Activated CD4-positive, alpha-beta T cell treated with anti-CD3 and anti-CD28 coated beads, Interleukin-2, amount 50 U/mL, for 1 hour (primary cell): ENCODE data around the gene SLC6A1.
"Not testable (repeated sequence)": the region's sequence is repeated elsewhere in the genome, so short reads cannot be mapped to it uniquely, and the experiment has no call there.

Source experiments
- DNase-seq: peaks from one replicate; pipeline ENCODE4 v3.0.0-alpha.2; 2020

Gene SLC6A1

GRCh38 chr3:11024181-11024580, 31.6 kb downstream of the SLC6A1 start:
- no peak for DNase-seq

- DNase-seq: no peak
Observed at GRCh38 chr3:11029948-11030347, 37.4 kb downstream of the SLC6A1 start.

- no peak for DNase-seq
Observed at GRCh38 chr3:11033871-11034270, 41.3 kb downstream of the SLC6A1 start.

GRCh38 chr3:11034309-11034985, 41.9 kb downstream of the SLC6A1 start:
- DNase-seq: no peak

GRCh38 chr3:11035757-11036505, 43.4 kb downstream of the SLC6A1 start:
- no peak for DNase-seq

- no peak for DNase-seq
Observed at GRCh38 chr3:11037241-11037873, 44.8 kb downstream of the SLC6A1 start.

GRCh38 chr3:11037976-11038375, 45.4 kb downstream of the SLC6A1 start:
- DNase-seq: no peak

- DNase-seq: no peak
Observed at GRCh38 chr3:11045536-11045935, 53.0 kb downstream of the SLC6A1 start.

GRCh38 chr3:11047500-11047899, 55.0 kb downstream of the SLC6A1 start:
- DNase-seq: no peak

GRCh38 chr3:11050666-11051323, 58.2 kb downstream of the SLC6A1 start:
- DNase-seq: no peak

- DNase-seq: no peak
Observed at GRCh38 chr3:11053926-11054503, 61.5 kb downstream of the SLC6A1 start.

- no peak for DNase-seq
Observed at GRCh38 chr3:11054739-11055438, 62.3 kb downstream of the SLC6A1 start.

- no peak for DNase-seq
Observed at GRCh38 chr3:11055496-11055895, 62.9 kb downstream of the SLC6A1 start.

GRCh38 chr3:11056531-11057050, 64.0 kb downstream of the SLC6A1 start:
- no peak for DNase-seq

GRCh38 chr3:11057655-11058054, 65.1 kb downstream of the SLC6A1 start:
- no peak for DNase-seq

GRCh38 chr3:11059090-11059798, 66.7 kb downstream of the SLC6A1 start:
- DNase-seq: peak; percentile 4

GRCh38 chr3:11059799-11060115, 67.2 kb downstream of the SLC6A1 start:
- DNase-seq: no peak

GRCh38 chr3:11060500-11061251, 68.1 kb downstream of the SLC6A1 start:
- peak; percentile 24 for DNase-seq

- DNase-seq: not testable (repeated sequence)
Observed at GRCh38 chr3:11061268-11061871, 68.8 kb downstream of the SLC6A1 start.

- DNase-seq: no peak
Observed at GRCh38 chr3:11062704-11063103, 70.2 kb downstream of the SLC6A1 start.
